ENCODE data around the gene CCDC34.
A peak's percentile ranks its signal among the peaks of the same experiment; 100 is the strongest.

The CCDC34 gene

DNA sequence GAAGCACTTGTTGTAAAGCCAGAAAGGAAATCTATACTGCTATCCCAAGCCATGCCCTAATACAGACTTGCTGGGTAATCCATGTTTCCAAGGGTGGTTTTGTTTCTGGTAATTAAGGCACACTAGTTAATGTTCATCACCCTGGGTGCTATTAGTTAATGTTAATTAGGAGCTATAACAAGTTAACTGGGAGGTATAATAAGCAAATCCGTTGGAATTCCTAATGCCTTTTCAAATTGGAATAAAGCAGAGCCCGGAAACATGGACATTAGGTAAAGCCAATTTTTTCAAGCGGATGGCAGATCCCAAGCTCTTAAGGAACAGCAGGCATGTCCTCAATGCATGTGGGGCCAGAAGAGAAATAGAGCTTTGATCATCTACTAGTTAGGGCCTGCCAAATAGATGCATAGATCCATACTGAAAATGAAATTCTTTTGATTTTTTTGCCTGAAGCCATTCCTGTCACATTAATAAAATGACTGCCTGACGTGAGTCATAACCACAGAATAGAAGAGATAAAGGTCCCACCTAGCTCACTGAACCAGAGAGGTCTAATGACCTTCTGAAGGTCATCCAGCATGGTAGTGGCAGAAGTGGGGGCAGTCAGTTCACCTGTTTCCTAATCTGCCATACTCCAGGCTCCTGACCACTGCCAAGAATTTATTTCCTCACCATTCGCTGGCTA is 28.5 kb upstream of the CCDC34 start:
- DNase-seq: no peak

GRCh38 chr11:27390318-27391295 is 27.6 kb upstream of the CCDC34 start:
- no peak for DNase-seq

DNA sequence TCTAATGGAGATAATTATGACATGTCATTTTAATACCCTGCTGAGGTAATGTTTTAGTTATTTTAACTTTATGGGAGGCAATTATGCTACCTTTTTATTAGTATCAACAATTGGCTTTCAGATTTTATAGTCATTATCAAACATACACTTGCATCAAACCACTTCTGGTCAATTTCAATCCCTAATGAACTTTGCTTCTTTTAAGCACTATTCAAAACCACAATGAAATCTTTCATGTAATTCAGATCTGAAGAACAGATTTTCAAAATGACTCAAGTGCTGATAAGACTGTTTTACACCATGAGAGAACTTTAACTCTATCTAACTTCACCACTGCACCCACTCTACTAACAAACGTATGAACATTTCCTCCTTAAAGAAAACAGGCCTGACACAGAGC is 25.9 kb upstream of the CCDC34 start:
- DNase-seq: no peak

DNA sequence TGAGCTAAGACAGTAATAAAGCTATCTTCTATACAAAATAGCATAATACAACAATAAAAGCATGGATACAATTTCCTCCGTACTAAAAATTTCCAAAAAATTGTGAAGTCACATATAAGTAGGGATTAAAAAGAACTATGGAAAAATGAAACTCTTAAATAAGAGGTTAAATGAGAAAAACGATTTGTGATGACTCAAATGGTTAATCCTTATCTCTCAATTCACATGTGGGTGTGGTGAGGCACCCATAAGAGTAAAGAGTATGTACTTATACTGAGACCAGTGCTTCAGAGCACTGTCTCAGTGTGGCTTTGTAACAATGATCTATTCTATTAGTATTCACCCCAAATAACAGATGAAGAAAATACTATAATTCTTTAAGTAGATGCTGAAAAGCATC is 25.0 kb upstream of the CCDC34 start:
- DNase-seq: no peak

- no peak for DNase-seq
These were observed 24.3 kb upstream of the CCDC34 start for GRCh38 chr11:27387362-27387761.

GRCh38 chr11:27386181-27386845 is 23.3 kb upstream of the CCDC34 start:
- DNase-seq: no peak

DNA sequence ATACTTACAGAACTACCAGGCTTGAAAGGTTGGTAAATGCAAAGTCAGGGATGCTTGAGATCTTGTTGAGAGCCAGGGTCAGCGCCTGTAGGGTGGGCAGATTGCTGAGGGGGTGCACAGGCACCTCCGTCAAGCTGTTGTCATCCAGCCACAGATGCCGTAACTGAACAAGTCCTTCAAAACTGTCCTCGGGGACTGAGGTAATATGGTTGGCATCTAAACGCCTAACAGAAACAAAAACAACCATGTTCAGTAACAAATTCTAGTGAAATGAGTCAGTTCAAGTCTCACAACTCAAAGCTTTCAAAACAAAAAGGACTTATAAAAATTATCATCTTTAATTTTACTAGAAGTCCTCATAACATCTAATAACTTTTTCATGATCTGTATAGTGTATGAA is 22.2 kb upstream of the CCDC34 start:
- no peak for DNase-seq

DNA sequence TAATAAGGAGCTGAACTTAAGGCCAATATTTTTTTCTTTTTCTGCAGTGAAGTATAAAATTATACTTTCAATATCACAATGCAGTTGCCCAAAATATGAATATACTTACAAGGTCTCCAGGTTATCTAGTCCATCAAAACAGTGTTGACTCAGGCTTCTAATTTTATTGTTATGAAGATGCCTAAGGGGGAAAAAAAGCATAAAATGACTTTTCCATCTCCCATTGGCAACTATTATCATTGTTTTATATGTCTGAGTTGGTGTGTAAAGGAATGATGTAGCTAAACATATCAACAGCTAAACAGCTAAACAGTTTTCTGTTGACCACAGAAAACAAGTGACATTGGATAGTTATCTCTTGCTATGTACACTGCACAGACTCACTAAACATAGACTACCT is 21.2 kb upstream of the CCDC34 start:
- no peak for DNase-seq

GRCh38 chr11:27383645-27384044 is 20.6 kb upstream of the CCDC34 start:
- no peak for DNase-seq

- DNase-seq: no peak
These were observed 18.2 kb upstream of the CCDC34 start for GRCh38 chr11:27381238-27381666.

DNA sequence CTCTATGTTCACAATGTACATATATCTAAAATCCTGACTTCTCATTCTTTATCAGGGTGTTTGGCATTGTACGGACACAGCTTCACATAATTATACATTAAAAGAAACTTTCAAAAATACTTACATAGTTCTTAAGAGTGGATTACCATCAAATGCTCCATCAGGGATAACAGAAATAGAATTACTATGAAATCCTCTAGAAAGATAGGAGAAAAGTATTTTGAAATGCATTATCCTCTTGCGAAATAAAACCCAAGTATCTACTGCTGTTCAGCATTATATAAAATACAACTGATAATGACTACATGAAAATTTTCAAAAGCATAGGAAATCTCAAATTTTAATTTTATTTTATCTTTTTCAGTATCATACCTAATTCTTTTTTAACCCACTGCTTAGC is 17.8 kb upstream of the CCDC34 start:
- DNase-seq: no peak

- DNase-seq: no peak
These were observed 16.4 kb upstream of the CCDC34 start for GRCh38 chr11:27379449-27379848.

GRCh38 chr11:27375370-27375769 is 12.4 kb upstream of the CCDC34 start:
- DNase-seq: no peak

DNA sequence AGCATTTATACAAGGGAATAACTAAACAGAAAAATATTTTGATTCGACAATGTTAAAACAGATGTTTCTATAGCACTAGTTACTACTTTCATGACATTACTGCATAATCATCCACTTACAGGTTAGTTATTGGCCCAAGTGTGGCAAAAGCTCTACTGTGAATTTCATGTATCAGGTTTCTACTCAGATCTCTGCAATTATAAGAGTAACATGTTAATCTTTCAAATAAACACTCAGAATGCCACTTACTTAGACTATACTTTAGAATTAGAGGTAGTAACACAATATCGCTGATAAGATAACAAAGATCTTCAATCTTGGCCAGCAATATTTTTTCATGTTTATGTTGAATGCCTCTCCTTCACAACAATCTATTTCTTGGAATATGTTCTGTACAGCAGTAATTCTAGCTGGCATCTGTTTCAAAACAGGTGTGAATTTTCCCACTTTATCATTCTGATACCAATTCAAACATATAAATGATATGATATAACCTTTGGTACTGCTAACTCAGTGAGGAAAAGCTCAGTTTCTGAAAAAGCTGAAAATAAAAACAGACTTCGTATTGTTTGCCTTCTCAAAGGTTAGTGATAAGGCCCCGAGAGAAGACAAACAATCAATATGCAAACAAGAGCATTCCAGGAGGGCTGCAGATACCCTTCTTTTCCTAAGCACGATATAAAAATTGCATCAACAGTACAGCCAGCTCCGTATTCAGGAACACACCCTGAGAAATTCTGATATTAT is 11.0 kb upstream of the CCDC34 start:
- no peak for DNase-seq

GRCh38 chr11:27373392-27373791 is 10.4 kb upstream of the CCDC34 start:
- DNase-seq: no peak

GRCh38 chr11:27372164-27372563 is 9.1 kb upstream of the CCDC34 start:
- no peak for DNase-seq

- no peak for DNase-seq
These were observed 8.5 kb upstream of the CCDC34 start for GRCh38 chr11:27371489-27371888.

DNA sequence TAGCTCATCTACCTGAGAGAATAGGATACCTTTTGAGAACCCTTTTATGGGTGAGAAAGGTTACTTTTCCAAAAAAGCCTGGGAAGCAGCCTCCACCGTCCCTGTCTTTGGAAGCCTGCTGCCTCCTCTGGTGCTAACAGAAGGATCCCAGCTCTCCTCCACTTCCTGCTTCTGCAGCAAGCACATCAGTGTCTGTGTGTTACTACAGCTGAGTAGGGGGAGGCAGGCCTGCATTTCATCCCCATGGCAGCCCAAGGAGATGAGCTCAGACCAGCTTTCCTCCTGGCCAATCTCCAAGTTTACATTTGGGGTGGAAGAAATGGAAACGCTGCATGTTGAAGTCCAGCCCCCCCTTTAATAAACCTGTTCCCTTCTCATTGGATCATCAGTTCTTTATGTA is 7.4 kb upstream of the CCDC34 start:
- no peak for DNase-seq

GRCh38 chr11:27367881-27368280 is 4.9 kb upstream of the CCDC34 start:
- peak; percentile 85 for DNase-seq

- DNase-seq: no peak
These were observed 632 bp upstream of the CCDC34 start for GRCh38 chr11:27363576-27364117.

DNA sequence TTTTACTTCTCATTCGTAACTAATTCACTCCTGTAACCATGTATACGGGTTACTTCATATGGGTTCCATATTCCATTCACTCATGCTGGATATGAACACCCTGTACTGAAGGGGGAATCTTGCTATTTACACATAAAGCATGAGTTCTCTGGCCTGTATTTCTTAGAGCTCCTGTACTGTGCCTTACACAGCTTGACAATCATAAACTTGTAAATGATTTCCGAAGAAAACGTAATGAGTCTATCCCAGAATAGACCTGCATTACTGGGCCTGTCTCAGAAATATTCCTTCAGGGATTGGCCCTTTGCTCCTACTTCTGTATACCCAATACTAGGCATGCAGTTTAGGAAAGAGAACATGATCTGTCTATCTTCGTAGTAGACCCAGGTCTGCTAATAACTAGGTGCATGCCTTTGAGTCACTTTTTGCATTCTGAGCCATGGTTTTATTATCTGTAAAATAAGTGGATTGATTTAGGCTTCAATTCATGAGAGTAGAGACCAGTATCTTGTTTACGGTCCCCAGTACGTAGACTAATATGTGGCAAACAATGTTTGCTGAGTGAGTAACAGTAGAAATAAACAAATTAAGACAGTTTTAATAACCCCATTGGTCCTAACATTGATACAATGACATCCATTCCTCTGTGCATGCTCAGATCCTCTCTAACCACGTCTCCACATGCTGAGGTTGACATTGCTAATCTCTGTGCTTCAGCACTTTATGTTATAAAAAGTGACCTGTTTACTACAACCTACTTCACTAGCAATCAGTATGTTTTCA is 1.2 kb downstream of the CCDC34 start:
- DNase-seq: no peak

GRCh38 chr11:27358296-27358695 is 4.7 kb downstream of the CCDC34 start:
- no peak for DNase-seq
